Transverse colon (tissue), 4 donors: ENCODE results near the gene TRABD2B.

Experiments used
- POLR2A ChIP-seq: fragments of 450-650 bp; IDR thresholded peaks from one replicate; pipeline ENCODE4 v1.6.1; 2016; ENCODE audit warnings: antibody characterized with exemption, mild to moderate bottlenecking, moderate library complexity
- POLR2AphosphoS5 ChIP-seq, 3 donors: sonication (generic); formaldehyde crosslinking; IDR thresholded peaks; one replicate each; pipeline ENCODE4 v1.6.1; 2016; ENCODE audit warnings: antibody characterized with exemption in 3 of 3
- TF ChIP-seq, protein P1 (sequence below), 5 experiments: fragments of 200-600 bp in 3 of 5; fragments of 450-650 bp in 2 of 5; sonication (generic) in 3 of 5; IDR thresholded peaks; 1 replicate in 2 of 5; 2 replicates in 3 of 5; pipeline ENCODE4 v1.5.1; 2016 to 2017; ENCODE audit warnings: antibody characterized with exemption in 5 of 5, inconsistent platforms in 3 of 5, mild to moderate bottlenecking in 2 of 5, moderate library complexity in 1 of 5

DNA sequence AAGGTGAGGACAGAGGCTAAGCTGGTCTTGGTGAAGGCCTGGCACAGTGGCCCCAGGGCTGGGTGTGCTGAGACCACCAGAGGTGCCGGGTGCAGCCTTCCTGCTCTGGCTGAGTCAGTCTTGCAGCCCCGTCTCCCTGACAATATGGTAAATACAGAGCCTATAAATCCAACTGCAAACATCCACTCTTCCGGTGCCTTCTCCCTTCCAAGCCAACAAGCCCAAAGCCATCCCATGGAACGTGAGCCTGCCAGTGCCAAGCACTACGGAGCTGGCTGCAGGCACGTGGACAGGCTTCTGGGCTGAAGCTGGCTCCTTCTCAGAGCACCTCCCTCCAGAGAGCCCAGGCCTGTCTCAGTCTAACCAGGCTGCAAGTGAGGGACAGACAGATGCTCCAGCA lies 70.0 kb downstream of the TRABD2B start:
- TF ChIP-seq POLR2AphosphoS5 (IDR thresholded peaks at IDR 0.05), result no peak
- TF ChIP-seq, protein P1, sequence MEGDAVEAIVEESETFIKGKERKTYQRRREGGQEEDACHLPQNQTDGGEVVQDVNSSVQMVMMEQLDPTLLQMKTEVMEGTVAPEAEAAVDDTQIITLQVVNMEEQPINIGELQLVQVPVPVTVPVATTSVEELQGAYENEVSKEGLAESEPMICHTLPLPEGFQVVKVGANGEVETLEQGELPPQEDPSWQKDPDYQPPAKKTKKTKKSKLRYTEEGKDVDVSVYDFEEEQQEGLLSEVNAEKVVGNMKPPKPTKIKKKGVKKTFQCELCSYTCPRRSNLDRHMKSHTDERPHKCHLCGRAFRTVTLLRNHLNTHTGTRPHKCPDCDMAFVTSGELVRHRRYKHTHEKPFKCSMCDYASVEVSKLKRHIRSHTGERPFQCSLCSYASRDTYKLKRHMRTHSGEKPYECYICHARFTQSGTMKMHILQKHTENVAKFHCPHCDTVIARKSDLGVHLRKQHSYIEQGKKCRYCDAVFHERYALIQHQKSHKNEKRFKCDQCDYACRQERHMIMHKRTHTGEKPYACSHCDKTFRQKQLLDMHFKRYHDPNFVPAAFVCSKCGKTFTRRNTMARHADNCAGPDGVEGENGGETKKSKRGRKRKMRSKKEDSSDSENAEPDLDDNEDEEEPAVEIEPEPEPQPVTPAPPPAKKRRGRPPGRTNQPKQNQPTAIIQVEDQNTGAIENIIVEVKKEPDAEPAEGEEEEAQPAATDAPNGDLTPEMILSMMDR (IDR thresholded peaks at IDR 0.05), result no peak
- no peak for TF ChIP-seq POLR2A
